H9 (cell line): Measurements from ENCODE around the gene CTAG2. TPM values are rescaled to one million over a fixed set of nuclear protein-coding genes. Genes with fewer than 3 reads are reported as not detected.

ENCODE experiments used
- DNase-seq: peaks from one replicate; pipeline ENCODE4 v3.0.0-alpha.2; 2017
- H2AFZ ChIP-seq: one replicate; pipeline ENCODE4 v1.6.1; 2013; ENCODE audit warnings: mild to moderate bottlenecking, low read length, control low read depth, moderate library complexity
- H2AK5ac ChIP-seq: 2 replicates; pipeline ENCODE4 v1.6.1; 2013; ENCODE audit warnings: low read length, control low read depth, mixed read lengths; ENCODE audit not compliant: insufficient read length
- H2BK120ac ChIP-seq: one replicate; pipeline ENCODE4 v1.6.1; 2013; ENCODE audit warnings: low read depth, mild to moderate bottlenecking, low read length, control low read depth, inconsistent platforms; ENCODE audit not compliant: poor library complexity, severe bottlenecking
- H2BK12ac ChIP-seq: 2 replicates; pipeline ENCODE4 v1.6.1; 2013; ENCODE audit warnings: low read length, control low read depth, mixed read lengths, low read depth; ENCODE audit not compliant: insufficient read length
- H2BK15ac ChIP-seq: 2 replicates; pipeline ENCODE4 v1.6.1; 2013; ENCODE audit warnings: low read depth, low read length, control low read depth
- H2BK20ac ChIP-seq: one replicate; pipeline ENCODE4 v1.6.1; 2013; ENCODE audit warnings: low read depth, mild to moderate bottlenecking, low read length, control low read depth, inconsistent platforms; ENCODE audit not compliant: poor library complexity, severe bottlenecking
- H2BK5ac ChIP-seq: 2 replicates; pipeline ENCODE4 v1.6.1; 2013; ENCODE audit warnings: low read length, control low read depth, mixed read lengths; ENCODE audit not compliant: insufficient read length
- H3K14ac ChIP-seq: 2 replicates; pipeline ENCODE4 v1.6.1; 2013; ENCODE audit warnings: low read length, control low read depth; ENCODE audit not compliant: insufficient read depth
- H3K18ac ChIP-seq: 2 replicates; pipeline ENCODE4 v1.6.1; 2013; ENCODE audit warnings: low read depth, mild to moderate bottlenecking, mixed read lengths, low read length, control low read depth; ENCODE audit not compliant: insufficient read length
- H3K23ac ChIP-seq: 2 replicates; pipeline ENCODE4 v1.6.1; 2013; ENCODE audit warnings: low read length, control low read depth, mixed read lengths, low read depth; ENCODE audit not compliant: insufficient read length
- H3K23me2 ChIP-seq: 2 replicates; pipeline ENCODE4 v1.6.1; 2013; ENCODE audit warnings: low read depth, mild to moderate bottlenecking, mixed read lengths, low read length, control low read depth; ENCODE audit not compliant: insufficient read length, poor library complexity, severe bottlenecking
- H3K27ac ChIP-seq: 2 replicates; pipeline ENCODE4 v1.5.1; 2013; ENCODE audit warnings: low read length, control low read depth, mixed read lengths, low read depth; ENCODE audit not compliant: insufficient read length
- H3K27me3 ChIP-seq: 2 replicates; pipeline ENCODE4 v1.6.1; 2013; ENCODE audit warnings: low read length, control low read depth, inconsistent platforms; ENCODE audit not compliant: insufficient read depth
- H3K4ac ChIP-seq: 2 replicates; pipeline ENCODE4 v1.6.1; 2013; ENCODE audit warnings: low read depth, mild to moderate bottlenecking, control low read depth, inconsistent platforms, low read length, moderate library complexity
- H3K4me1 ChIP-seq: 2 replicates; pipeline ENCODE4 v1.6.1; 2013; ENCODE audit warnings: low read length, control low read depth, inconsistent platforms; ENCODE audit not compliant: insufficient read depth
- H3K4me2 ChIP-seq: 2 replicates; pipeline ENCODE4 v1.6.1; 2013; ENCODE audit warnings: low read length, control low read depth, mixed read lengths; ENCODE audit not compliant: insufficient read length, insufficient read depth
- H3K56ac ChIP-seq: 2 replicates; pipeline ENCODE4 v1.6.1; 2013; ENCODE audit warnings: low read depth, mild to moderate bottlenecking, mixed read lengths, low read length, control low read depth; ENCODE audit not compliant: insufficient read length
- H3K79me1 ChIP-seq: 2 replicates; pipeline ENCODE4 v1.6.1; 2013; ENCODE audit warnings: low read depth, mild to moderate bottlenecking, moderate library complexity, low read length, control low read depth, inconsistent platforms; ENCODE audit not compliant: insufficient read depth, poor library complexity, severe bottlenecking
- H3K79me2 ChIP-seq: 2 replicates; pipeline ENCODE4 v1.6.1; 2013; ENCODE audit warnings: low read length, control low read depth, inconsistent platforms; ENCODE audit not compliant: insufficient read depth
- H3K9ac ChIP-seq: 2 replicates; pipeline ENCODE4 v1.6.1; 2013; ENCODE audit warnings: low read length, control low read depth, mixed read lengths; ENCODE audit not compliant: insufficient read length; ENCODE audit errors: extremely low read depth
- H3K9me3 ChIP-seq: one replicate; pipeline ENCODE4 v1.6.1; 2013; ENCODE audit warnings: low read depth, low read length, inconsistent platforms; ENCODE audit not compliant: control insufficient read depth
- H3T11ph ChIP-seq: one replicate; pipeline ENCODE4 v1.6.1; 2013; ENCODE audit warnings: mild to moderate bottlenecking, low read length, control low read depth, inconsistent platforms
- H4K20me1 ChIP-seq: one replicate; pipeline ENCODE4 v1.6.1; 2013; ENCODE audit not compliant: control insufficient read depth, insufficient read length, insufficient read depth
- H4K5ac ChIP-seq: 2 replicates; pipeline ENCODE4 v1.6.1; 2013; ENCODE audit warnings: low read depth, mild to moderate bottlenecking, mixed read lengths, low read length, control low read depth; ENCODE audit not compliant: insufficient read length
- H4K8ac ChIP-seq: replicated peaks from 2 replicates; pipeline ENCODE4 v1.6.1; 2013; ENCODE audit warnings: low read length, control low read depth, mixed read lengths, low read depth; ENCODE audit not compliant: insufficient read length
- H4K91ac ChIP-seq: 2 replicates; pipeline ENCODE4 v1.6.1; 2013; ENCODE audit warnings: low read depth, mild to moderate bottlenecking, moderate library complexity, mixed read lengths, low read length, control low read depth; ENCODE audit not compliant: insufficient read length
- H3K27ac Mint-ChIP-seq, 3 experiments: 2 replicates in 2 of 3; 3 replicates in 1 of 3; pipeline ENCODE4 v1.8.0; 2020 to 2021; ENCODE audit warnings: mixed read lengths in 3 of 3, mild to moderate bottlenecking in 1 of 3, moderate library complexity in 1 of 3
- H3K27me3 Mint-ChIP-seq: 2 replicates; pipeline ENCODE4 v1.8.0; 2021; ENCODE audit warnings: low read depth, mild to moderate bottlenecking, moderate library complexity, mixed read lengths
- H3K36me3 Mint-ChIP-seq, 3 experiments: 2 replicates in 2 of 3; 3 replicates in 1 of 3; pipeline ENCODE4 v1.8.0; 2020 to 2021; ENCODE audit warnings: low read depth in 3 of 3, mixed read lengths in 3 of 3; ENCODE audit not compliant: insufficient read depth in 1 of 3
- H3K4me1 Mint-ChIP-seq, 2 experiments: 2 replicates each; pipeline ENCODE4 v1.8.0; 2020; ENCODE audit warnings: mixed read lengths in 2 of 2
- H3K4me3 Mint-ChIP-seq, 2 experiments: 2 replicates in 1 of 2; 3 replicates in 1 of 2; pipeline ENCODE4 v1.8.0; 2020 to 2021; ENCODE audit warnings: mild to moderate bottlenecking in 2 of 2, mixed read lengths in 2 of 2, moderate library complexity in 1 of 2
- H3K9me3 Mint-ChIP-seq, 2 experiments: 2 replicates in 1 of 2; 3 replicates in 1 of 2; pipeline ENCODE4 v1.8.0; 2020; ENCODE audit warnings: mild to moderate bottlenecking in 2 of 2, mixed read lengths in 2 of 2, moderate library complexity in 1 of 2
- WGBS: extraction: QIAGEN DNeasy Blood & Tissue Kit; methylation state at CpG from one replicate; pipeline ENCODE4 v1.1.7; 2013; ENCODE audit warnings: missing lambda C conversion rate, low lambda C conversion rate, mixed read lengths; ENCODE audit not compliant: insufficient read length; ENCODE audit errors: extremely low coverage; 5-methylcytosine and 5-hydroxymethylcytosine counted together
- total RNA-seq: library from RNA; stranded (reverse); gene quantifications from 2 replicates; pipeline ENCODE4 v1.2.1, GENCODE V29; 2021
- TF ChIP-seq, protein P1 (sequence below): fragments of 200-600 bp; sonication (generic); conservative IDR thresholded peaks from 3 replicates; pipeline ENCODE4 v1.8.0; 2021; ENCODE audit warnings: antibody characterized with exemption, mild to moderate bottlenecking

CTAG2 gene
- total RNA-seq, 1 experiment from 2014 or later, result not detected

DNA sequence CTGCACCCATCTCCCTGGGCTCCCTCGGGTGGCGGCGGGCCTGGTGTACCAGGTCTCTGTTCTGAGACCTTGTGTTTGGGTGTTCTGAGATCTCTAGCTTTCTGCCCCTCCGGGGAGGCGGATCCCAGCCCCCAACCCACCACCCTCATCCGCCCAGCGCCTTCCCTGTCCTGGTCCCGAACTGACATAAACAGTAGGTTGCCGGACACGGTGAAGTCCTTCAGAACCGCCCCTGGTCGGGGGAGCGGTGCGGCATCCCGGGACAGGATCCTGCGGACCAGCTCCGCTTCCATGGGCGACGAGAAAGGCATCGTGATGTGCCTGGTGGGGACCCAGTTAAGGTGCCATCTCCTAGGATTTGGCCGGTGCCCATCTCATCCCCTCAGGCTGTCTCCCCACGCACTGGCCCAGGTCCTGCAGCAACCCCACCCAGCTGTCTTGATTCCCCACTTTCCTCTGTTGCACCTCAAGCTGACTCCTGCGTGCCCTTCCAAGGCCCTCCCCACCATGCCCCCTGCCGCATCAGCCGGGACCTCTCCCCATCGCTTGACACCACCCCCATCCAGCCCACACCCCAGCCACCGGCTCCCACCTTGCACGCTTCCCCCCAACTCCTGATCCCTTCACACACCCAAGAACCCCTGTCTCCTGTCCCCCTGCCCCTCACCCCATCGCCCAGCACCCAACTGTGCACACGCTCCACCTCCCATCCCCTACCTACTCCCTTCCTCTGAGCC lies 900 bp downstream of the CTAG2 start:
- Histone ChIP-seq H4K91ac (no peak overlapping the region), H4K20me1 (no peaks in the 10 kb centered on the region), H2BK20ac (no peak overlapping the region), H3K79me1 (no peaks in the 10 kb centered on the region), H3K14ac (no peak overlapping the region), H3K4me1 (no peaks in the 10 kb centered on the region), H3K18ac (no peak overlapping the region), H3K4me2 (no peak overlapping the region), H3K27ac (no peak overlapping the region), H2BK15ac (no peak overlapping the region), H3K4ac (no peak overlapping the region), H3K9ac (no peak overlapping the region), H3K23me2 (no peaks in the 10 kb centered on the region), H3T11ph (no peak overlapping the region), H3K23ac (no peak overlapping the region), H2BK12ac (no peak overlapping the region), H2BK120ac (no peak overlapping the region), H4K5ac (no peak overlapping the region), H2BK5ac (no peak overlapping the region), H3K56ac (no peak overlapping the region), H4K8ac (no peak overlapping the region), H2AK5ac (no peak overlapping the region), H3K27me3 (no peaks in the 10 kb centered on the region), H3K79me2 (no peaks in the 10 kb centered on the region), H3K9me3 (peaks cover 22% of the 10 kb centered on the region), H2AFZ (no peak overlapping the region)
- no peak overlapping the region for H3K4me3 Mint-ChIP-seq
- no CpG with 5 or more reads among the region's 30 CpGs for WGBS
- TF ChIP-seq, protein P1, sequence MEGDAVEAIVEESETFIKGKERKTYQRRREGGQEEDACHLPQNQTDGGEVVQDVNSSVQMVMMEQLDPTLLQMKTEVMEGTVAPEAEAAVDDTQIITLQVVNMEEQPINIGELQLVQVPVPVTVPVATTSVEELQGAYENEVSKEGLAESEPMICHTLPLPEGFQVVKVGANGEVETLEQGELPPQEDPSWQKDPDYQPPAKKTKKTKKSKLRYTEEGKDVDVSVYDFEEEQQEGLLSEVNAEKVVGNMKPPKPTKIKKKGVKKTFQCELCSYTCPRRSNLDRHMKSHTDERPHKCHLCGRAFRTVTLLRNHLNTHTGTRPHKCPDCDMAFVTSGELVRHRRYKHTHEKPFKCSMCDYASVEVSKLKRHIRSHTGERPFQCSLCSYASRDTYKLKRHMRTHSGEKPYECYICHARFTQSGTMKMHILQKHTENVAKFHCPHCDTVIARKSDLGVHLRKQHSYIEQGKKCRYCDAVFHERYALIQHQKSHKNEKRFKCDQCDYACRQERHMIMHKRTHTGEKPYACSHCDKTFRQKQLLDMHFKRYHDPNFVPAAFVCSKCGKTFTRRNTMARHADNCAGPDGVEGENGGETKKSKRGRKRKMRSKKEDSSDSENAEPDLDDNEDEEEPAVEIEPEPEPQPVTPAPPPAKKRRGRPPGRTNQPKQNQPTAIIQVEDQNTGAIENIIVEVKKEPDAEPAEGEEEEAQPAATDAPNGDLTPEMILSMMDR, result no peak
- peaks cover 4 to 7% of the 10 kb centered on the region in 2 experiments; a peak in 2 of 4 replicates for H3K4me1 Mint-ChIP-seq
- H3K36me3 Mint-ChIP-seq, result no peaks in the 10 kb centered on the region; a peak in 1 of 7 replicates
- H3K27me3 Mint-ChIP-seq, result peaks cover 2% of the 10 kb centered on the region
- H3K27ac Mint-ChIP-seq, result no peak overlapping the region
- peaks cover 52 to 62% of the 10 kb centered on the region in 2 experiments for H3K9me3 Mint-ChIP-seq
- DNase-seq, result no peak
